Measurements from ENCODE around the gene OR2J3. TPM values are rescaled to one million over a fixed set of nuclear protein-coding genes. Genes with fewer than 3 reads are reported as not detected.
A peak's percentile ranks its signal among the peaks of the same experiment; 100 is the strongest.
"Not testable (repeated sequence)": the region's sequence is repeated elsewhere in the genome, so short reads cannot be mapped to it uniquely, and the experiment has no call there.

The OR2J3 gene
- total RNA-seq, 1 experiment from 2014 or later: not detected

DNA sequence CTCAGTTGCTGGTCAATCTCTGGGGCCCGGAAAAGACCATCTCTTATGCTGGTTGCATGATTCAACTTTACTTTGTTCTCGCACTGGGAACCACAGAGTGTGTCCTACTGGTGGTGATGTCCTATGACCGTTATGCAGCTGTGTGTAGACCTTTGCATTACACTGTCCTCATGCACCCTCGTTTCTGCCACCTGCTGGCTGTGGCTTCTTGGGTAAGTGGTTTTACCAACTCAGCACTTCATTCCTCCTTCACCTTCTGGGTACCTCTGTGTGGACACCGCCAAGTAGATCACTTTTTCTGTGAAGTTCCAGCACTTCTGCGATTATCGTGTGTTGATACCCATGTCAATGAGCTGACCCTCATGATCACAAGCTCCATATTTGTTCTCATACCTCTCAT is 4.3 kb downstream of the OR2J3 start:
- ATAC-seq: peak; percentile 97
- peak; percentile 27 for DNase-seq (ENCODE audit: low read depth, low spot score)
- intact Hi-C loops (cut with micrococcal nuclease): loop anchor here (5.0 kb wide), 1 partner anchor 275 kb away; no protein-coding TSS in a partner anchor
- CTCF ChIA-PET: interaction anchor here (1.4 kb wide), 1 partner anchor 40 kb away, joined by 4 read pairs; no protein-coding TSS in a partner anchor
- H3K9me3 ChIP-seq (ENCODE audit: control insufficient read depth in 1 of 2, insufficient read depth in 1 of 2, low read depth in 1 of 2, low read length in 2 of 2): no peaks in the 10 kb centered on the region
- no peak overlapping the region for H3K4me2 ChIP-seq (ENCODE audit: low read length)
- no peaks in the 10 kb centered on the region for H3K36me3 ChIP-seq (ENCODE audit: control insufficient read depth in 1 of 2, insufficient read depth in 2 of 2, low read length in 2 of 2)
- no peaks in the 10 kb centered on the region for H3K4me1 ChIP-seq (ENCODE audit: control insufficient read depth in 1 of 2, insufficient read depth in 2 of 2, low read length in 2 of 2)
- no TSS peak for BruUV-seq (replicated peaks)
- no peaks in the 10 kb centered on the region for H3K79me2 ChIP-seq (ENCODE audit: insufficient read depth, low read length)
- no peak overlapping the region for H3K9ac ChIP-seq (ENCODE audit: low read length)
- POLR2A ChIA-PET: no interaction called here
- no peak overlapping the region for H3K27ac ChIP-seq (ENCODE audit: low read depth, low read length)
- H4K20me1 ChIP-seq (ENCODE audit: insufficient read depth): no peaks in the 10 kb centered on the region
- no peaks in the 10 kb centered on the region for H3K9me2 ChIP-seq (ENCODE audit: insufficient read depth)
- no peak overlapping the region for H2AFZ ChIP-seq (ENCODE audit: low read depth, low read length, poor library complexity, severe bottlenecking)
- no peak for TF ChIP-seq SRF (IDR thresholded peaks at IDR 0.05; ENCODE audit: low read depth)
- no peak for TF ChIP-seq ELF1 (IDR thresholded peaks at IDR 0.05; ENCODE audit: borderline replicate concordance, low read depth)
- TF ChIP-seq, protein P1, sequence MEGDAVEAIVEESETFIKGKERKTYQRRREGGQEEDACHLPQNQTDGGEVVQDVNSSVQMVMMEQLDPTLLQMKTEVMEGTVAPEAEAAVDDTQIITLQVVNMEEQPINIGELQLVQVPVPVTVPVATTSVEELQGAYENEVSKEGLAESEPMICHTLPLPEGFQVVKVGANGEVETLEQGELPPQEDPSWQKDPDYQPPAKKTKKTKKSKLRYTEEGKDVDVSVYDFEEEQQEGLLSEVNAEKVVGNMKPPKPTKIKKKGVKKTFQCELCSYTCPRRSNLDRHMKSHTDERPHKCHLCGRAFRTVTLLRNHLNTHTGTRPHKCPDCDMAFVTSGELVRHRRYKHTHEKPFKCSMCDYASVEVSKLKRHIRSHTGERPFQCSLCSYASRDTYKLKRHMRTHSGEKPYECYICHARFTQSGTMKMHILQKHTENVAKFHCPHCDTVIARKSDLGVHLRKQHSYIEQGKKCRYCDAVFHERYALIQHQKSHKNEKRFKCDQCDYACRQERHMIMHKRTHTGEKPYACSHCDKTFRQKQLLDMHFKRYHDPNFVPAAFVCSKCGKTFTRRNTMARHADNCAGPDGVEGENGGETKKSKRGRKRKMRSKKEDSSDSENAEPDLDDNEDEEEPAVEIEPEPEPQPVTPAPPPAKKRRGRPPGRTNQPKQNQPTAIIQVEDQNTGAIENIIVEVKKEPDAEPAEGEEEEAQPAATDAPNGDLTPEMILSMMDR (IDR thresholded peaks at IDR 0.05 in 2 of 3, conservative IDR thresholded peaks at IDR 0.05 in 1 of 3; ENCODE audit: borderline replicate concordance in 1 of 3, insufficient read depth in 1 of 3, low read depth in 2 of 3, low read length in 2 of 3): peak in 2 of 3 experiments; percentile 40 to 49; a peak in 4 of 6 replicates
- no peak for TF ChIP-seq FOSL1 (IDR thresholded peaks at IDR 0.05; ENCODE audit: low read depth)
- TF ChIP-seq RAD21 (IDR thresholded peaks at IDR 0.05; ENCODE audit: low read depth): peak; percentile 26; the same call in 1 of the 2 replicates
- peak; percentile 11 for TF ChIP-seq TCF7L2 (IDR thresholded peaks at IDR 0.05; ENCODE audit: borderline replicate concordance, extremely low read depth, insufficient read depth, insufficient read length)
- TF ChIP-seq, protein P2, sequence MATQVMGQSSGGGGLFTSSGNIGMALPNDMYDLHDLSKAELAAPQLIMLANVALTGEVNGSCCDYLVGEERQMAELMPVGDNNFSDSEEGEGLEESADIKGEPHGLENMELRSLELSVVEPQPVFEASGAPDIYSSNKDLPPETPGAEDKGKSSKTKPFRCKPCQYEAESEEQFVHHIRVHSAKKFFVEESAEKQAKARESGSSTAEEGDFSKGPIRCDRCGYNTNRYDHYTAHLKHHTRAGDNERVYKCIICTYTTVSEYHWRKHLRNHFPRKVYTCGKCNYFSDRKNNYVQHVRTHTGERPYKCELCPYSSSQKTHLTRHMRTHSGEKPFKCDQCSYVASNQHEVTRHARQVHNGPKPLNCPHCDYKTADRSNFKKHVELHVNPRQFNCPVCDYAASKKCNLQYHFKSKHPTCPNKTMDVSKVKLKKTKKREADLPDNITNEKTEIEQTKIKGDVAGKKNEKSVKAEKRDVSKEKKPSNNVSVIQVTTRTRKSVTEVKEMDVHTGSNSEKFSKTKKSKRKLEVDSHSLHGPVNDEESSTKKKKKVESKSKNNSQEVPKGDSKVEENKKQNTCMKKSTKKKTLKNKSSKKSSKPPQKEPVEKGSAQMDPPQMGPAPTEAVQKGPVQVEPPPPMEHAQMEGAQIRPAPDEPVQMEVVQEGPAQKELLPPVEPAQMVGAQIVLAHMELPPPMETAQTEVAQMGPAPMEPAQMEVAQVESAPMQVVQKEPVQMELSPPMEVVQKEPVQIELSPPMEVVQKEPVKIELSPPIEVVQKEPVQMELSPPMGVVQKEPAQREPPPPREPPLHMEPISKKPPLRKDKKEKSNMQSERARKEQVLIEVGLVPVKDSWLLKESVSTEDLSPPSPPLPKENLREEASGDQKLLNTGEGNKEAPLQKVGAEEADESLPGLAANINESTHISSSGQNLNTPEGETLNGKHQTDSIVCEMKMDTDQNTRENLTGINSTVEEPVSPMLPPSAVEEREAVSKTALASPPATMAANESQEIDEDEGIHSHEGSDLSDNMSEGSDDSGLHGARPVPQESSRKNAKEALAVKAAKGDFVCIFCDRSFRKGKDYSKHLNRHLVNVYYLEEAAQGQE (IDR thresholded peaks at IDR 0.05; ENCODE audit: low read depth): no peak
- TF ChIP-seq JUND (IDR thresholded peaks at IDR 0.05): no peak
- no peak for TF ChIP-seq POLR2A (IDR thresholded peaks at IDR 0.05; ENCODE audit: borderline replicate concordance, extremely low read depth, insufficient read depth, insufficient read length)
- no peak for TF ChIP-seq EZH2 (IDR thresholded peaks at IDR 0.05)
- TF ChIP-seq YY1 (IDR thresholded peaks at IDR 0.05; ENCODE audit: extremely low read depth, insufficient replicate concordance, low read depth, low read length): no peak
- TF ChIP-seq EZH2phosphoT487 (IDR thresholded peaks at IDR 0.05; ENCODE audit: borderline replicate concordance): no peak
- H3K4me3 ChIP-seq (replicated peaks in 1 of 2; ENCODE audit: low read depth in 1 of 2, low read length in 2 of 2): no peak overlapping the region
- RAD21 ChIA-PET (ENCODE audit: low non-redundant PET in 1 of 2, low total read pairs in 2 of 2, uncharacterized antibody in 2 of 2, unreplicated experiment in 2 of 2): no interaction called here
- H3K27me3 ChIP-seq (ENCODE audit: insufficient read depth, low read length): no peaks in the 10 kb centered on the region; the same call in 1 of the 2 replicates

DNA sequence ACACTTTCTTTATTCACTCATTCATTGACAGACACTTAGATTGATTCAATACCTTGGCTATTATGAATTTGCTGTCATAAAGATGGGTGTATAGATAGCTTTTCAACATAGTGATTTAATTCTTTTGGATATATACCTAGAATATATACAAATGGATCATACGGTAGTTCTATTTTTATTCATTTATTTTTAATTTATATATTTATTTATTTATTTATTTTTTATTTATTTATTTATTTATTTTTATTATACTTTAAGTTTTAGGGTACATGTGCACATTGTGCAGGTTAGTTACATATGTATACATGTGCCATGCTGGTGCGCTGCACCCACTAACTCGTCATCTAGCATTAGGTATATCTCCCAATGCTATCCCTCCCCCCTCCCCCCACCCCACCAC is 7.1 kb downstream of the OR2J3 start:
- intact Hi-C loops (cut with micrococcal nuclease): loop anchor here (5.0 kb wide), 1 partner anchor 278 kb away; no protein-coding TSS in a partner anchor
- H3K27ac ChIP-seq (ENCODE audit: low read depth, low read length); ATAC-seq; H3K4me3 ChIP-seq (replicated peaks in 1 of 2; ENCODE audit: low read depth in 1 of 2, low read length in 2 of 2); H4K20me1 ChIP-seq (ENCODE audit: insufficient read depth); H3K4me1 ChIP-seq (ENCODE audit: control insufficient read depth in 1 of 2, insufficient read depth in 2 of 2, low read length in 2 of 2); RAD21 ChIA-PET (ENCODE audit: low non-redundant PET in 1 of 2, low total read pairs in 2 of 2, uncharacterized antibody in 2 of 2, unreplicated experiment in 2 of 2); H3K27me3 ChIP-seq (ENCODE audit: insufficient read depth, low read length); CTCF ChIA-PET; H3K36me3 ChIP-seq (ENCODE audit: control insufficient read depth in 1 of 2, insufficient read depth in 2 of 2, low read length in 2 of 2); POLR2A ChIA-PET; H3K9ac ChIP-seq (ENCODE audit: low read length); H3K79me2 ChIP-seq (ENCODE audit: insufficient read depth, low read length); H3K9me3 ChIP-seq (ENCODE audit: control insufficient read depth in 1 of 2, insufficient read depth in 1 of 2, low read depth in 1 of 2, low read length in 2 of 2); H3K9me2 ChIP-seq (ENCODE audit: insufficient read depth); BruUV-seq (replicated peaks); H3K4me2 ChIP-seq (ENCODE audit: low read length); DNase-seq (ENCODE audit: low read depth, low spot score): not testable (repeated sequence)
- peak overlapping the region; percentile 32 for H2AFZ ChIP-seq (ENCODE audit: low read depth, low read length, poor library complexity, severe bottlenecking)

Measured in HCT116 (cell line).